Fibroblast of lung (primary cell): ENCODE measurements around the gene NEURL1. TPM values are rescaled to one million over a fixed set of nuclear protein-coding genes. Genes with fewer than 3 reads are reported as not detected.

Experiments
- DNase-seq, 2 donors: peaks; one replicate each; pipeline versions ENCODE4 v3.0.0 to v3.0.0-alpha.2; 2010; ENCODE audit warnings: low read depth in 2 of 2
- H2AFZ ChIP-seq: 2 replicates; pipeline ENCODE4 v1.5.1; 2012; ENCODE audit warnings: low read length, control low read depth, inconsistent platforms
- H3K27ac ChIP-seq: 2 replicates; pipeline ENCODE4 v1.5.1; 2011; ENCODE audit warnings: low read length, control low read depth; ENCODE audit not compliant: insufficient read depth
- H3K27me3 ChIP-seq: 2 replicates; pipeline ENCODE4 v1.5.1; 2011; ENCODE audit warnings: mild to moderate bottlenecking, low read length; ENCODE audit not compliant: control insufficient read depth, insufficient read depth
- H3K36me3 ChIP-seq: 2 replicates; pipeline ENCODE4 v1.5.1; 2011; ENCODE audit warnings: low read length; ENCODE audit not compliant: control insufficient read depth, insufficient read depth
- H3K4me1 ChIP-seq: 2 replicates; pipeline ENCODE4 v1.5.1; 2011; ENCODE audit warnings: low read length; ENCODE audit not compliant: control insufficient read depth, insufficient read depth; ENCODE audit errors: extremely low read depth
- H3K4me2 ChIP-seq: 2 replicates; pipeline ENCODE4 v1.5.1; 2011; ENCODE audit warnings: low read length, control low read depth; ENCODE audit not compliant: insufficient read depth; ENCODE audit errors: extremely low read depth
- H3K4me3 ChIP-seq, 4 experiments: fragments of 200-600 bp in 1 of 4; sonication (generic) in 1 of 4; replicated peaks in 1 of 4; 2 replicates each; pipeline ENCODE4 v1.5.1; 2011 to 2016; ENCODE audit warnings: low read length in 4 of 4, low read depth in 3 of 4, mild to moderate bottlenecking in 3 of 4, control low read depth in 2 of 4, inconsistent platforms in 1 of 4, mixed read lengths in 1 of 4; ENCODE audit not compliant: insufficient read depth in 1 of 4; ENCODE audit errors: control extremely low read depth in 1 of 4
- H3K79me2 ChIP-seq: 2 replicates; pipeline ENCODE4 v1.5.1; 2012; ENCODE audit warnings: mild to moderate bottlenecking, low read length, inconsistent platforms; ENCODE audit not compliant: control insufficient read depth, insufficient read depth
- H3K9ac ChIP-seq: 2 replicates; pipeline ENCODE4 v1.5.1; 2011; ENCODE audit warnings: mild to moderate bottlenecking, low read length, control low read depth; ENCODE audit not compliant: insufficient read depth
- H3K9me3 ChIP-seq: 2 replicates; pipeline ENCODE4 v1.5.1; 2012; ENCODE audit warnings: low read depth, low read length; ENCODE audit not compliant: control insufficient read depth, insufficient read depth
- H4K20me1 ChIP-seq: 2 replicates; pipeline ENCODE4 v1.5.1; 2011; ENCODE audit warnings: low read length; ENCODE audit not compliant: control insufficient read depth, insufficient read depth; ENCODE audit errors: extremely low read depth
- CTCF ChIP-seq, 2 donors: IDR thresholded peaks in 1 of 2; conservative IDR thresholded peaks in 1 of 2; 1 replicate in 1 of 2; 2 replicates in 1 of 2; pipeline ENCODE4 v1.5.1; 2011 to 2012; ENCODE audit warnings: low read length in 2 of 2, control low read depth in 1 of 2, inconsistent platforms in 1 of 2, low read depth in 1 of 2, mild to moderate bottlenecking in 1 of 2
- EZH2 ChIP-seq: IDR thresholded peaks from 2 replicates; pipeline ENCODE4 v1.5.1; 2012; ENCODE audit warnings: low read length, control low read depth, mild to moderate bottlenecking; ENCODE audit errors: missing control alignments
- polyA plus RNA-seq, 2 donors: library from polyadenylated mRNA; depleted of rRNA in 1 of 2; stranded (reverse) in 1 of 2; unstranded in 1 of 2; fragments of >200 nt; gene quantifications; 2 replicates each; pipeline ENCODE4 v1.2.1, GENCODE V29; 2011 to 2012; ENCODE audit warnings: missing spikeins in 1 of 2
- total RNA-seq: library from RNA; depleted of rRNA; stranded (reverse); fragments of >200 nt; gene quantifications from 2 replicates; pipeline ENCODE4 v1.2.1, GENCODE V29; 2014

The NEURL1 gene
- total and polyA plus RNA-seq, 2 donors (not counting 1 experiment from before 2014, with no cell fraction given): 0.12 TPM; not detected in 1

DNA sequence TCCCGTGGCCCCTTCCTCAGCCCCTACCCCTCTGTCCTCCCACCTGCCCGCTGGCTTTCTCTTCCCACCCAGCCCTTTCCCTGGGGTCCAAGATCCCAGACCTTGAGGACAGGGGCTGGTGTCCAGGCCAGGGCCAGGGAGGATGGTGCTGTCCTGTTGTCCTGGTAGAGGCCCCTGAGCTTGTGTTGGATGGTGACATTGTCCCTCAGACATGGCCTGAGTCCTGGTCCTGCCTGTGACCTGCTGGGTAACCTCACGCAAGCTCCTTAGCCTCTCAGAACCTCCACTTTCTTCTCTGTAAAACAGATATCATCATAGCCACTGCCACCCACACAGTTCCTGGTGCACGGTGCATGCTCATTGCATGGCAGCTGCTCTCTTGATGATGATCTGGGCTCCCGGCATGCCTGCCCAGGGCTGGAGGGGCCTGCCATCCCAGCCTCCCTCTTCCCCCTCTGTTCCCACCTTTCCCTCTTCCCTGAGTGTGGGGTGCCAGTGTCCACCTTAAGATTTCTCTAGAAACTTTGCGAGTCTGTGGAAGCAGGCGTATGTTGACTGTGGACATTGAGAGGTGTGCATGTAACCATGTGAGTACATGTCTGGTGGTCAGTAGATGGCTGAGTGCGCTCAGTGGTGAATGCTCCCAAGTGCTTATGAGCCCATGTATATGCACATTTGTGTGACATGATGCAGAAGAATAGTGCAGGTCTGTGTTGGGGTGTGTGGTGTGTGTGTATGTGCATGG lies 60.4 kb downstream of the NEURL1 start:
- H3K27me3 ChIP-seq: peaks cover 26% of the 10 kb centered on the region
- H3K9ac ChIP-seq: no peak overlapping the region
- no peak overlapping the region for H3K27ac ChIP-seq
- DNase-seq: no peak
- H2AFZ ChIP-seq: no peak overlapping the region
- peaks cover 4% of the 10 kb centered on the region for H3K4me1 ChIP-seq
- H3K4me2 ChIP-seq: no peak overlapping the region
- H4K20me1 ChIP-seq: no peaks in the 10 kb centered on the region
- no peaks in the 10 kb centered on the region for H3K9me3 ChIP-seq
- TF ChIP-seq EZH2 (no peak), CTCF (conservative IDR thresholded peaks at IDR 0.05 in 1 of 2, IDR thresholded peaks at IDR 0.05 in 1 of 2; ENCODE audit: low read depth in 1 of 2, low read length in 2 of 2) (no peak)
- H3K4me3 ChIP-seq: no peak overlapping the region
- no peaks in the 10 kb centered on the region for H3K36me3 ChIP-seq
- H3K79me2 ChIP-seq: no peaks in the 10 kb centered on the region

DNA sequence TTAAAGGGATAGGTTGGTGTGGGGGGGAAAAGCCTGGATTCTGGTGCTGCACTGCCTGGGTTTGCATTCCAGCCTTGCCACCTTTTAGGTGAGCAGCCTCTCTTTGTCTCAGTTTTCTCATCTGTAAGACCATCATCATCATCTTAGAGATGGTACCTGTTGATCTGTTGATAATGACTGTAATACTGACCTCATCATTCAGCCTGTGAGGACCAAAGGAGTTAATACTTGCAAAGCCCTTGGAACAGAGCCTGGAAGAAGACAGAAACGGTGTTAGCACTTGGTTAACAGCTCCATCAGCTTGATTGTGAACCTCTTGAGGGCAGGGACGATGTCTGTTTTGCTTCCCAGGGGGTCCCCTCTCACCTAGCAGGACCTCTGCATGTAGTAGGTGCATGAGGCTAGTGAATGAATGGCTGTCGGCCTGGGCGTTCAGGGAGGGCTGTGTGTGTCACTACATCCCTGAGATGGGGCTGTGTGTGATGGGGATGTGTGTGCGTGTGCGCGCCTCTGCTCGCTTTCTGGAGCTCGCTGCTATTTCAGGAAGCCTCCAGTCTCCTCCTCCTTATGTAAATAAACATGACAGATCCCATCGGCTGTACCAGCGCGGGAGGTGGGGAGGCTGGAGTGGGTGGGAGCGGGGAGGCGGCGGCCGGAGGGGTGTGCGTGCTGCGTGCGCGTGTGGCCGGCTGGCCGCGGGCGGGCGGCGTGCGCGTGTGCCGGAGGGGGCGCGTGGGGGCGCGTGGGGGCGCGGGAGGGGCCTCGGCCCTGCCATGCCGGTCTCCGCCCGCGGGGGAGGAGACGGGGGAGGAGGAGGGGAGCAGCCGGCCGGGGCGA lies 61.2 kb downstream of the NEURL1 start:
- DNase-seq: peak; percentile 62 to 64
- Histone ChIP-seq H3K9me3 (no peaks in the 10 kb centered on the region), H3K27me3 (peaks cover 24% of the 10 kb centered on the region), H3K4me1 (peaks cover 4% of the 10 kb centered on the region), H3K79me2 (no peaks in the 10 kb centered on the region), H3K4me3 (peak overlapping the region in 1 of 4 experiments; percentile 44), H3K4me2 (peak overlapping the region; percentile 64), H3K9ac (no peak overlapping the region), H3K36me3 (no peaks in the 10 kb centered on the region), H3K27ac (no peak overlapping the region), H2AFZ (peak overlapping the region; percentile 68), H4K20me1 (no peaks in the 10 kb centered on the region)
- TF ChIP-seq EZH2 (peak; percentile 32), CTCF (conservative IDR thresholded peaks at IDR 0.05 in 1 of 2, IDR thresholded peaks at IDR 0.05 in 1 of 2; ENCODE audit: low read depth in 1 of 2, low read length in 2 of 2) (no peak)

- no peaks in the 10 kb centered on the region for H3K36me3 ChIP-seq
- no peak for DNase-seq
- H3K4me3 ChIP-seq: peak overlapping the region in 3 of 4 experiments; percentile 9 to 44 (median 13)
- H2AFZ ChIP-seq: no peak overlapping the region
- H3K27me3 ChIP-seq: peaks cover 19% of the 10 kb centered on the region
- no peak overlapping the region for H3K9ac ChIP-seq
- peaks cover 4% of the 10 kb centered on the region for H3K4me1 ChIP-seq
- H3K4me2 ChIP-seq: peak overlapping the region; percentile 35
- H3K9me3 ChIP-seq: no peaks in the 10 kb centered on the region
- H4K20me1 ChIP-seq: no peaks in the 10 kb centered on the region
- no peak for TF ChIP-seq EZH2
- no peak for TF ChIP-seq CTCF (conservative IDR thresholded peaks at IDR 0.05 in 1 of 2, IDR thresholded peaks at IDR 0.05 in 1 of 2; ENCODE audit: low read depth in 1 of 2, low read length in 2 of 2)
- no peaks in the 10 kb centered on the region for H3K79me2 ChIP-seq
- H3K27ac ChIP-seq: no peak overlapping the region
Observed at GRCh38 chr10:103555325-103555649, 61.8 kb downstream of the NEURL1 start.
